Neural crest cell (in vitro differentiated cells): ENCODE measurements around the gene CELF6. TPM values are rescaled to one million over a fixed set of nuclear protein-coding genes. Genes with fewer than 3 reads are reported as not detected.
"Not testable (repeated sequence)": the region's sequence is repeated elsewhere in the genome, so short reads cannot be mapped to it uniquely, and the experiment has no call there.

Experiments
- DNase-seq: peaks from one replicate; pipeline ENCODE4 v3.0.0; 2021; ENCODE audit warnings: low read depth, mixed read lengths, low spot score
- H3K27ac Mint-ChIP-seq: one replicate; pipeline ENCODE4 v1.8.0; 2021; ENCODE audit warnings: mild to moderate bottlenecking, mixed read lengths; ENCODE audit not compliant: unreplicated experiment
- H3K27me3 Mint-ChIP-seq: 2 replicates; pipeline ENCODE4 v1.8.0; 2021; ENCODE audit warnings: low read depth, mild to moderate bottlenecking, mixed read lengths
- H3K36me3 Mint-ChIP-seq: 2 replicates; pipeline ENCODE4 v1.8.0; 2021; ENCODE audit warnings: low read depth, mild to moderate bottlenecking, mixed read lengths
- H3K4me1 Mint-ChIP-seq: 2 replicates; pipeline ENCODE4 v1.8.0; 2021; ENCODE audit warnings: mixed read lengths
- H3K4me3 Mint-ChIP-seq: one replicate; pipeline ENCODE4 v1.8.0; 2021; ENCODE audit warnings: mild to moderate bottlenecking, mixed read lengths
- H3K9me3 Mint-ChIP-seq: 2 replicates; pipeline ENCODE4 v1.8.0; 2021; ENCODE audit warnings: mixed read lengths
- total RNA-seq: library from RNA; stranded (reverse); gene quantifications from 2 replicates; pipeline ENCODE4 v1.2.1, GENCODE V29; 2021
- TF ChIP-seq, protein P1 (sequence below): fragments of 200-600 bp; sonication (generic); conservative IDR thresholded peaks from 2 replicates; pipeline ENCODE4 v1.5.0; 2021; ENCODE audit warnings: antibody characterized with exemption, mild to moderate bottlenecking

The CELF6 gene
- total RNA-seq, 1 donor from 2014 or later: 1.3 TPM

DNA sequence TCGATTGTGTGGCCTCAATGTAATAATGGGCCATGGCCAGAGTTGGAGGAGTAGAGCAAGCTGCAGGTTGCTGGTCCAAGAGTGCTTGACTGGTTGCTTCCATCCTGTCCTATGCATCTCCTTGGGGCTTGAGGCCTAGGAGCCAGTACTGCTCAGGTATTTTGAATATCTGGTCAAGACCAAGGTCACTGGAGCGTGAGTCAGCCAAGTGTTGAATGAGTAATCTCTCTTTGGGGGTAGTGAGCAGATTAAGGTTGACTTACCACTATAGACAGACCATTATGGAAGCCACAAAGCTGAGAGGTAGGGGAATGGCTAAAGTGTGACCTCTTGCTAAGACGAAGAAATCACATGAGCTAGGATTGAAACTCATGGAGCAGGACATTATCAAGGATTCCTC, 38.2 kb downstream of the CELF6 start:
- Mint-ChIP-seq H3K27me3 (peaks cover 5% of the 10 kb centered on the region), H3K36me3 (no peaks in the 10 kb centered on the region), H3K9me3 (no peaks in the 10 kb centered on the region), H3K4me3 (no peak overlapping the region), H3K27ac (no peak overlapping the region), H3K4me1 (no peaks in the 10 kb centered on the region)
- TF ChIP-seq, protein P1, sequence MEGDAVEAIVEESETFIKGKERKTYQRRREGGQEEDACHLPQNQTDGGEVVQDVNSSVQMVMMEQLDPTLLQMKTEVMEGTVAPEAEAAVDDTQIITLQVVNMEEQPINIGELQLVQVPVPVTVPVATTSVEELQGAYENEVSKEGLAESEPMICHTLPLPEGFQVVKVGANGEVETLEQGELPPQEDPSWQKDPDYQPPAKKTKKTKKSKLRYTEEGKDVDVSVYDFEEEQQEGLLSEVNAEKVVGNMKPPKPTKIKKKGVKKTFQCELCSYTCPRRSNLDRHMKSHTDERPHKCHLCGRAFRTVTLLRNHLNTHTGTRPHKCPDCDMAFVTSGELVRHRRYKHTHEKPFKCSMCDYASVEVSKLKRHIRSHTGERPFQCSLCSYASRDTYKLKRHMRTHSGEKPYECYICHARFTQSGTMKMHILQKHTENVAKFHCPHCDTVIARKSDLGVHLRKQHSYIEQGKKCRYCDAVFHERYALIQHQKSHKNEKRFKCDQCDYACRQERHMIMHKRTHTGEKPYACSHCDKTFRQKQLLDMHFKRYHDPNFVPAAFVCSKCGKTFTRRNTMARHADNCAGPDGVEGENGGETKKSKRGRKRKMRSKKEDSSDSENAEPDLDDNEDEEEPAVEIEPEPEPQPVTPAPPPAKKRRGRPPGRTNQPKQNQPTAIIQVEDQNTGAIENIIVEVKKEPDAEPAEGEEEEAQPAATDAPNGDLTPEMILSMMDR: no peak
- no peak for DNase-seq

DNA sequence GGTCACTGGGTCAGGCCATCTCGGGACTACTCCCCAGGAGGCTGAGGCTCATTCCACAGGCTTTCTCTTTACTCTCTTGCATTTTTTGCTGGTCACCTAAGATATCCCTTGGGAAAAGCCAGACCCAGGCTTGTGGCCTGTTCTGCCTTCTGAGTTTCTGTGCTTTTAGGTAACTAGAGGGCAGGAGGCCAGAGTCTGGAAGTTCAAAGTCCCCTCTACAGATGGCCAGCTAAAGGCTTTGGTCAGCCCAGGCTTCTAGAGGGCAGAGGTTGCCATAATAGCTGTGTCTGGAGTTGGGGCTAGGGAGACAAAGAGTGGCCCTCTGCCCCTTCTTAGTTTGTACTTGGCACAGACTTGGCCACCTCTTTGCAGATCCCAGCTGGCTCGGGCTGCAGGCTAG, 39.2 kb downstream of the CELF6 start:
- no peak overlapping the region for H3K4me3 Mint-ChIP-seq
- no peaks in the 10 kb centered on the region for H3K4me1 Mint-ChIP-seq
- no peak overlapping the region for H3K27ac Mint-ChIP-seq
- H3K36me3 Mint-ChIP-seq: no peaks in the 10 kb centered on the region
- no peak for DNase-seq
- no peaks in the 10 kb centered on the region for H3K9me3 Mint-ChIP-seq
- H3K27me3 Mint-ChIP-seq: peaks cover 9% of the 10 kb centered on the region
- TF ChIP-seq, protein P1: no peak

DNA sequence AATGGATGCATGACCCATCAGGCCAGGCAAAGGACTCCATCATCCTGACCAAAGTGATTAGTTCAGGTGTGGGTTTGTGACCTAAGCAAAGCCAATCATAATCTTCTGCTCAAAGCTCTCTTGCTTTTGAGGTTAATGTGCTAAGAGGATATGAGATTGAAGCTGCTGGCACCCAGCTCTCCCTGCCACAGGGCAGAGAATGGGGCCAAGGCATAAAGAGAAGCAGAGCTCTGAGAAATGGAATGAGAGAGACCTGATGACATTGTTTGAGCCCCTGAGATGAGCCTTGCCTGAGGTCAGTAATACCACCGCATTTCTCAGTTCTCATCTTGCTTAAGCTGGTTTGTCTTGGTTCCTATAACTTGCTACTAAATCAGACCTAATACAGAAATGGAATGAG, 41.2 kb downstream of the CELF6 start:
- no peak for DNase-seq
- Mint-ChIP-seq H3K9me3 (no peaks in the 10 kb centered on the region), H3K27me3 (peaks cover 13% of the 10 kb centered on the region)

DNA sequence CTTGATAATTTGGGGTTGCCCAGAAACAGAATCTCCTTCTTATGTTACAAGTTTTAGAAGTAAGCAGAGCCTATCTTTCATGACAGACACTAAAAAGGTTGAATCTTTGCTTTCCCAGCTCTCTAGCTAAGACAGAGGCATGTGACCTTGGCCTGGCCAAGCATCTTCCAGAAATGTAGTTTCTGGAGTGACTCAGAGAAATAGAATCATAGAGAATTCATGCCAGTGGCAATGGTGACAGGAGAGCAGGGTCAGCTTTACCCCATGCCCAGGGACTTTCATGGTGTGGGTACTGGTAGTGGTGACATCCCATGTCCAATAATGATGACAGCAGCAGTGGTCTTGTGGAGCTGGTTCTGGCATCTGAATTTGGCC, 43.6 kb downstream of the CELF6 start:
- peaks cover 15% of the 10 kb centered on the region for H3K4me1 Mint-ChIP-seq
- peak overlapping the region; percentile 7 for H3K4me3 Mint-ChIP-seq
- no peaks in the 10 kb centered on the region for H3K36me3 Mint-ChIP-seq
- H3K27me3 Mint-ChIP-seq: peaks cover 13% of the 10 kb centered on the region
- no peak overlapping the region for H3K27ac Mint-ChIP-seq
- DNase-seq: no peak
- no peaks in the 10 kb centered on the region for H3K9me3 Mint-ChIP-seq
- TF ChIP-seq, protein P1: no peak

More for the DNA sequence above, 41.2 kb downstream of the CELF6 start:
- no peak overlapping the region for H3K4me3 Mint-ChIP-seq
- H3K36me3 Mint-ChIP-seq: no peaks in the 10 kb centered on the region
- TF ChIP-seq, protein P1: no peak
- no peak overlapping the region for H3K27ac Mint-ChIP-seq
- no peaks in the 10 kb centered on the region for H3K4me1 Mint-ChIP-seq

DNA sequence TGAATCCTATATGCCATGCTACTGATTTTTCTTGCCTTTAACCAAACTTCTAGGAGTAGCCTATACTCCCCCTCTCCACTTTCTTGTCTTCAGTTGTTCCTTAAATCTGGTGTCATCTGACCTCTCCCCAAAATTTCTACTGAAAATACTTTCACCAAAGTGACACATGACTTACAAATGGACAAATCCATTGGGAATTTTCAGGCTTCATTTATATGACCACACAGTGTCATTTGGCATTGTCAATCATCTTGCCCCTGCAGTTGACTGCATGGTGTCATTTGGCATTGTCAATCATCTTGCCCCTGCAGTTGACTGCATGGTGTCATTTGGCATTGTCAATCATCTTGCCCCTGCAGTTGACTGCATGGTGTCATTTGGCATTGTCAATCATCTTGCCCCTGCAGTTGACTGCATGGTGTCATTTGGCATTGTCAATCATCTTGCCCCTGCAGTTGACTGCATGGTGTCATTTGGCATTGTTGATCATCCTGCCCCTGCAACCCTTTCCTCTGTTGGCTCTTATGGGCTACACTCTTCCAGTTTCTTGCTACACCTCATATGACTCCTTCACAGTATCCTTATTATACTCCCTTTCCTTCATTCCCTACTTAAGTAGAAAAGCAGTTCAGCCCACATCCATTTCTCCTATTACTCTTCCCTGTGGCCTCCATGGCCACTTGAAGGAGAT, 44.2 kb downstream of the CELF6 start:
- not testable (repeated sequence) for H3K27ac Mint-ChIP-seq, H3K36me3 Mint-ChIP-seq, DNase-seq, H3K9me3 Mint-ChIP-seq
- peaks cover 20% of the 10 kb centered on the region for H3K4me1 Mint-ChIP-seq
- H3K27me3 Mint-ChIP-seq: peaks cover 13% of the 10 kb centered on the region
- peak overlapping the region; percentile 7 for H3K4me3 Mint-ChIP-seq

GRCh38 chr15:72272997-72273352, 47.0 kb downstream of the CELF6 start:
- TF ChIP-seq, protein P1: peak; percentile 8
- H3K36me3 Mint-ChIP-seq: peaks cover 4% of the 10 kb centered on the region
- H3K27me3 Mint-ChIP-seq: peaks cover 13% of the 10 kb centered on the region
- no peak for DNase-seq
- peak overlapping the region; percentile 85 for H3K4me3 Mint-ChIP-seq
- no peaks in the 10 kb centered on the region for H3K9me3 Mint-ChIP-seq
- H3K27ac Mint-ChIP-seq: no peak overlapping the region
- H3K4me1 Mint-ChIP-seq: peaks cover 28% of the 10 kb centered on the region
